Osteocyte (in vitro differentiated cells): ENCODE results near the gene DYNC1LI2. TPM values are rescaled to one million over a fixed set of nuclear protein-coding genes. Genes with fewer than 3 reads are reported as not detected.

Experiments used
- DNase-seq: peaks from one replicate; pipeline ENCODE4 v3.0.0; 2021; ENCODE audit warnings: mixed read lengths; ENCODE audit not compliant: unreplicated experiment; ENCODE audit errors: extremely low spot score
- H3K27ac Mint-ChIP-seq: one replicate; pipeline ENCODE4 v1.8.0; 2021; ENCODE audit warnings: mild to moderate bottlenecking, mixed read lengths; ENCODE audit not compliant: unreplicated experiment
- H3K27me3 Mint-ChIP-seq: one replicate; pipeline ENCODE4 v1.8.0; 2021; ENCODE audit warnings: mixed read lengths; ENCODE audit not compliant: unreplicated experiment
- H3K36me3 Mint-ChIP-seq: one replicate; pipeline ENCODE4 v1.8.0; 2021; ENCODE audit warnings: mixed read lengths; ENCODE audit not compliant: unreplicated experiment
- H3K4me1 Mint-ChIP-seq: one replicate; pipeline ENCODE4 v1.8.0; 2021; ENCODE audit warnings: mixed read lengths; ENCODE audit not compliant: unreplicated experiment
- H3K4me3 Mint-ChIP-seq: one replicate; pipeline ENCODE4 v1.8.0; 2021; ENCODE audit warnings: mild to moderate bottlenecking, moderate library complexity, mixed read lengths; ENCODE audit not compliant: unreplicated experiment
- H3K9me3 Mint-ChIP-seq: one replicate; pipeline ENCODE4 v1.8.0; 2021; ENCODE audit warnings: mixed read lengths; ENCODE audit not compliant: unreplicated experiment
- total RNA-seq: library from RNA; stranded (reverse); gene quantifications from 2 replicates; pipeline ENCODE4 v1.2.1, GENCODE V29; 2021
- TF ChIP-seq, protein P1 (sequence below): fragments of 200-600 bp; sonication (generic); IDR thresholded peaks from 2 replicates; pipeline ENCODE4 v1.5.0; 2021; ENCODE audit warnings: antibody characterized with exemption, mild to moderate bottlenecking, moderate library complexity

The DYNC1LI2 gene
- total RNA-seq, 1 donor from 2014 or later = 151 TPM

- H3K36me3 Mint-ChIP-seq = no peaks in the 10 kb centered on the region
- no peaks in the 10 kb centered on the region for H3K4me1 Mint-ChIP-seq
- TF ChIP-seq, protein P1, sequence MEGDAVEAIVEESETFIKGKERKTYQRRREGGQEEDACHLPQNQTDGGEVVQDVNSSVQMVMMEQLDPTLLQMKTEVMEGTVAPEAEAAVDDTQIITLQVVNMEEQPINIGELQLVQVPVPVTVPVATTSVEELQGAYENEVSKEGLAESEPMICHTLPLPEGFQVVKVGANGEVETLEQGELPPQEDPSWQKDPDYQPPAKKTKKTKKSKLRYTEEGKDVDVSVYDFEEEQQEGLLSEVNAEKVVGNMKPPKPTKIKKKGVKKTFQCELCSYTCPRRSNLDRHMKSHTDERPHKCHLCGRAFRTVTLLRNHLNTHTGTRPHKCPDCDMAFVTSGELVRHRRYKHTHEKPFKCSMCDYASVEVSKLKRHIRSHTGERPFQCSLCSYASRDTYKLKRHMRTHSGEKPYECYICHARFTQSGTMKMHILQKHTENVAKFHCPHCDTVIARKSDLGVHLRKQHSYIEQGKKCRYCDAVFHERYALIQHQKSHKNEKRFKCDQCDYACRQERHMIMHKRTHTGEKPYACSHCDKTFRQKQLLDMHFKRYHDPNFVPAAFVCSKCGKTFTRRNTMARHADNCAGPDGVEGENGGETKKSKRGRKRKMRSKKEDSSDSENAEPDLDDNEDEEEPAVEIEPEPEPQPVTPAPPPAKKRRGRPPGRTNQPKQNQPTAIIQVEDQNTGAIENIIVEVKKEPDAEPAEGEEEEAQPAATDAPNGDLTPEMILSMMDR = no peak
- no peak for DNase-seq
- H3K27ac Mint-ChIP-seq = no peak overlapping the region
- H3K27me3 Mint-ChIP-seq = peaks cover 20% of the 10 kb centered on the region
- no peak overlapping the region for H3K4me3 Mint-ChIP-seq
- peaks cover 4% of the 10 kb centered on the region for H3K9me3 Mint-ChIP-seq
These were observed 36.0 kb upstream of the DYNC1LI2 start for GRCh38 chr16:66787427-66787826.

DNA sequence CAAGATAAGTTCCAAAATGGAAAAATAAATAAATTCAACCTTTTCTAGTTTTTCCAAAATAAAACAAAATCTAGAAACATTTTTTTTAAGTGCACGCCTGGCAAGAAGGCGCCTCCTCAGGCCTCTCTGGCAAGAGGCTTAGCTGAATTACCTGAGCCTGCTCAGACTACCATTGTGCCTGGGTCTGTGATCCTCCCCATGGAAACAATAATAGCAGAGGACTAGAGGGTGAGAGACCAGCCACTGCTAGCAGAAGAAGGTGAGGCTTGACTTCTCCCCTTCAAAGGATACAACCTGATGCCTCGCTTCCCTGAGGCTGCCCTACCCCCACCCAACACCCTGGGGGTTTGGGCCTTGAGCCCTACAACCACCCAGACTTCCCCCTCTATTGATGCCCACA is 35.1 kb upstream of the DYNC1LI2 start:
- Mint-ChIP-seq H3K4me3 (no peak overlapping the region), H3K36me3 (no peaks in the 10 kb centered on the region), H3K4me1 (no peaks in the 10 kb centered on the region), H3K27me3 (peaks cover 16% of the 10 kb centered on the region), H3K27ac (no peak overlapping the region), H3K9me3 (peaks cover 4% of the 10 kb centered on the region)
- TF ChIP-seq, protein P1 = no peak
- DNase-seq = no peak

GRCh38 chr16:66776457-66776856 is 25.0 kb upstream of the DYNC1LI2 start:
- Mint-ChIP-seq H3K27ac (no peak overlapping the region), H3K9me3 (no peaks in the 10 kb centered on the region), H3K4me1 (no peaks in the 10 kb centered on the region), H3K27me3 (no peaks in the 10 kb centered on the region), H3K4me3 (no peak overlapping the region), H3K36me3 (peaks cover 3% of the 10 kb centered on the region)
- TF ChIP-seq, protein P1 = no peak
- no peak for DNase-seq

GRCh38 chr16:66774981-66775380 is 23.6 kb upstream of the DYNC1LI2 start:
- no peak overlapping the region for H3K27ac Mint-ChIP-seq
- H3K36me3 Mint-ChIP-seq = peaks cover 3% of the 10 kb centered on the region
- TF ChIP-seq, protein P1 = no peak
- no peaks in the 10 kb centered on the region for H3K4me1 Mint-ChIP-seq
- no peaks in the 10 kb centered on the region for H3K9me3 Mint-ChIP-seq
- DNase-seq = no peak
- H3K27me3 Mint-ChIP-seq = no peaks in the 10 kb centered on the region
- no peak overlapping the region for H3K4me3 Mint-ChIP-seq

- DNase-seq = no peak
- peaks cover 38% of the 10 kb centered on the region for H3K27me3 Mint-ChIP-seq
These were observed 6.7 kb upstream of the DYNC1LI2 start for GRCh38 chr16:66758086-66758485.

More at GRCh38 chr16:66758086-66758485, 6.7 kb upstream of the DYNC1LI2 start:
- H3K4me1 Mint-ChIP-seq = no peaks in the 10 kb centered on the region
- no peak overlapping the region for H3K4me3 Mint-ChIP-seq
- H3K9me3 Mint-ChIP-seq = no peaks in the 10 kb centered on the region
- TF ChIP-seq, protein P1 = no peak
- H3K27ac Mint-ChIP-seq = no peak overlapping the region
- peaks cover 1% of the 10 kb centered on the region for H3K36me3 Mint-ChIP-seq
